HT1080 (cell line): Measurements from ENCODE around the gene PIGR. TPM values are rescaled to one million over a fixed set of nuclear protein-coding genes. Genes with fewer than 3 reads are reported as not detected.
A peak's percentile ranks its signal among the peaks of the same experiment; 100 is the strongest.

ENCODE experiments used
- DNase-seq: peaks from one replicate; pipeline ENCODE4 v3.0.0-alpha.2; 2015; ENCODE audit warnings: low read depth
- polyA plus RNA-seq, 2 experiments: library from polyadenylated mRNA; depleted of rRNA; stranded (reverse); fragments of >200 nt; gene quantifications; 2 replicates each; pipeline ENCODE4 v1.2.3, GENCODE V29; 2015
- total RNA-seq: library from RNA; depleted of rRNA; stranded (reverse); fragments of >200 nt; shearing (Covaris generic); gene quantifications from 2 replicates; pipeline ENCODE4 v1.2.3, GENCODE V29; 2014; rRNA removed

The PIGR gene
- 0.13 TPM in 1 of 2 replicates, not detected in the other for total RNA-seq
- polyA plus RNA-seq (2015; cell fraction: cytosol; rRNA removed): 0.03 TPM in 2 replicates
- 0.05 and 0.06 TPM in 2 replicates for polyA plus RNA-seq (2015; cell fraction: nucleus; rRNA removed)

- no peak for DNase-seq
Measured at GRCh38 chr1:206946261-206946660, at the start of gene PIGR. TSS of gene PIGR (minus strand) at chr1:206946466. CDS start at chr1:206940531, 5,935 bp downstream.

GRCh38 chr1:206992790-206993189 lies 46.5 kb upstream of the PIGR start:
- no peak for DNase-seq

- DNase-seq: no peak
Measured at GRCh38 chr1:206987873-206988272, 41.6 kb upstream of the PIGR start.

GRCh38 chr1:206986885-206987284 lies 40.6 kb upstream of the PIGR start:
- no peak for DNase-seq

GRCh38 chr1:206986402-206986801 lies 40.1 kb upstream of the PIGR start:
- no peak for DNase-seq

GRCh38 chr1:206985162-206985749 lies 39.0 kb upstream of the PIGR start:
- DNase-seq: no peak

- peak; percentile 50 for DNase-seq
Measured at GRCh38 chr1:206982216-206982615, 36.0 kb upstream of the PIGR start.

GRCh38 chr1:206979379-206980043 lies 33.2 kb upstream of the PIGR start:
- DNase-seq: peak; percentile 21

- no peak for DNase-seq
Measured at GRCh38 chr1:206978259-206978658, 32.0 kb upstream of the PIGR start.

- DNase-seq: no peak
Measured at GRCh38 chr1:206975306-206975705, 29.0 kb upstream of the PIGR start.

- DNase-seq: no peak
Measured at GRCh38 chr1:206974140-206974539, 27.9 kb upstream of the PIGR start.

- no peak for DNase-seq
Measured at GRCh38 chr1:206972728-206973127, 26.5 kb upstream of the PIGR start.

- DNase-seq: no peak
Measured at GRCh38 chr1:206971029-206971655, 24.9 kb upstream of the PIGR start.

- DNase-seq: no peak
Measured at GRCh38 chr1:206970446-206970845, 24.2 kb upstream of the PIGR start, which contains the start of gene FCAMR. TSS of gene FCAMR (minus strand) at chr1:206970460. CDS start at chr1:206970125, 335 bp downstream.

GRCh38 chr1:206969090-206969489 lies 22.8 kb upstream of the PIGR start:
- DNase-seq: no peak

GRCh38 chr1:206967096-206967849 lies 21.0 kb upstream of the PIGR start:
- DNase-seq: peak; percentile 70

- DNase-seq: no peak
Measured at GRCh38 chr1:206965781-206966180, 19.5 kb upstream of the PIGR start.

GRCh38 chr1:206963740-206964139 lies 17.5 kb upstream of the PIGR start:
- DNase-seq: no peak

GRCh38 chr1:206963119-206963712 lies 16.9 kb upstream of the PIGR start:
- DNase-seq: no peak

- no peak for DNase-seq
Measured at GRCh38 chr1:206962272-206962671, 16.0 kb upstream of the PIGR start.

- DNase-seq: no peak
Measured at GRCh38 chr1:206961668-206962067, 15.4 kb upstream of the PIGR start.
